Left ventricle myocardium inferior (tissue), 1 donor: ENCODE measurements around the gene PDRG1. TPM values are rescaled to one million over a fixed set of nuclear protein-coding genes. Genes with fewer than 3 reads are reported as not detected.

ENCODE experiments used
- DNase-seq: peaks from one replicate; pipeline ENCODE4 v3.0.0-alpha.2; 2020
- H3K27ac ChIP-seq: fragments of 200-600 bp; replicated peaks from 2 replicates; pipeline ENCODE4 v1.8.0; 2021
- H3K27me3 ChIP-seq: fragments of 200-600 bp; 2 replicates; pipeline ENCODE4 v1.8.0; 2021; ENCODE audit warnings: low read depth
- H3K36me3 ChIP-seq: fragments of 200-600 bp; 2 replicates; pipeline ENCODE4 v1.8.0; 2021
- H3K4me1 ChIP-seq: fragments of 200-600 bp; 2 replicates; pipeline ENCODE4 v1.8.0; 2021
- H3K4me3 ChIP-seq: fragments of 200-600 bp; 2 replicates; pipeline ENCODE4 v1.8.0; 2021; ENCODE audit warnings: mild to moderate bottlenecking, moderate library complexity
- H3K9me3 ChIP-seq: fragments of 200-600 bp; replicated peaks from 2 replicates; pipeline ENCODE4 v1.8.0; 2021
- CTCF ChIP-seq: fragments of 200-600 bp; IDR thresholded peaks from 2 replicates; pipeline ENCODE4 v1.8.0; 2021; ENCODE audit warnings: antibody characterized with exemption, mild to moderate bottlenecking, borderline replicate concordance
- intact Hi-C: fragments of 100-400 bp; cut with micrococcal nuclease; formaldehyde crosslinking; loops from one replicate; pipeline ENCODE4 v1.11.0; 2022
- total RNA-seq: library from RNA; stranded (reverse); fragmentation: NEBNext Ultra II Directional; extraction: Animal tissue kit (Norgen Biotek cat#: 25700); gene quantifications from one replicate; pipeline ENCODE4 v1.2.1, GENCODE V29; 2021
- donor health status: DM: no; HTN: yes; CAD: no; lungs with severe emphysema.

PDRG1 gene
- total RNA-seq, 1 donor from 2014 or later, result 10.4 TPM

GRCh38 chr20:31966991-31967655 lies 15.3 kb upstream of the PDRG1 start:
- H3K36me3 ChIP-seq, result no peaks in the 10 kb centered on the region
- H3K27ac ChIP-seq, result no peak overlapping the region
- peaks cover 89% of the 10 kb centered on the region for H3K27me3 ChIP-seq
- intact Hi-C loops, result no loop called here
- no peak for DNase-seq
- H3K4me1 ChIP-seq, result peaks cover 4% of the 10 kb centered on the region
- H3K9me3 ChIP-seq, result no peaks in the 10 kb centered on the region
- no peak overlapping the region for H3K4me3 ChIP-seq
- TF ChIP-seq CTCF, result no peak

- no peaks in the 10 kb centered on the region for H3K9me3 ChIP-seq
- peaks cover 4% of the 10 kb centered on the region for H3K4me1 ChIP-seq
- no peak for DNase-seq
- TF ChIP-seq CTCF, result no peak
- no peak overlapping the region for H3K27ac ChIP-seq
- H3K27me3 ChIP-seq, result peaks cover 73% of the 10 kb centered on the region
- H3K4me3 ChIP-seq, result no peak overlapping the region
- no peaks in the 10 kb centered on the region for H3K36me3 ChIP-seq
- intact Hi-C loops, result no loop called here
Observed at GRCh38 chr20:31963889-31964288, 12.0 kb upstream of the PDRG1 start.

GRCh38 chr20:31962761-31963160 lies 10.9 kb upstream of the PDRG1 start:
- intact Hi-C loops, result no loop called here
- Histone ChIP-seq H3K27ac (no peak overlapping the region), H3K27me3 (peaks cover 67% of the 10 kb centered on the region), H3K36me3 (no peaks in the 10 kb centered on the region), H3K4me1 (peaks cover 1% of the 10 kb centered on the region), H3K4me3 (no peak overlapping the region), H3K9me3 (no peaks in the 10 kb centered on the region)
- TF ChIP-seq CTCF, result no peak
- DNase-seq, result no peak

- H3K27ac ChIP-seq, result no peak overlapping the region
- no peak for DNase-seq
- no peaks in the 10 kb centered on the region for H3K9me3 ChIP-seq
- no peaks in the 10 kb centered on the region for H3K36me3 ChIP-seq
- no peaks in the 10 kb centered on the region for H3K4me1 ChIP-seq
- H3K4me3 ChIP-seq, result no peak overlapping the region
- H3K27me3 ChIP-seq, result peaks cover 48% of the 10 kb centered on the region
- TF ChIP-seq CTCF, result no peak
- intact Hi-C loops, result loop anchor here (10.0 kb wide), 1 partner anchor 102 kb away; no protein-coding TSS in a partner anchor
Observed at GRCh38 chr20:31956556-31957526, 5.0 kb upstream of the PDRG1 start.

- Histone ChIP-seq H3K27ac (no peak overlapping the region), H3K27me3 (peaks cover 34% of the 10 kb centered on the region), H3K4me3 (no peak overlapping the region), H3K36me3 (peaks cover 7% of the 10 kb centered on the region), H3K4me1 (peaks cover 22% of the 10 kb centered on the region), H3K9me3 (no peaks in the 10 kb centered on the region)
- intact Hi-C loops, result loop anchor here (10.0 kb wide), 1 partner anchor 100 kb away; no protein-coding TSS in a partner anchor
- no peak for TF ChIP-seq CTCF
- no peak for DNase-seq
Observed at GRCh38 chr20:31954500-31954899, 2.7 kb upstream of the PDRG1 start.
